AG09309 (cell line): Measurements from ENCODE around the gene KLK6.

Source experiments
- DNase-seq: peaks from one replicate; pipeline ENCODE4 v3.0.0-alpha.2; 2010; ENCODE audit warnings: low read depth
- H3K4me3 ChIP-seq: 2 replicates; pipeline ENCODE4 v1.5.1; 2011; ENCODE audit warnings: mild to moderate bottlenecking, low read depth, low read length, moderate library complexity; ENCODE audit not compliant: control insufficient read depth
- CTCF ChIP-seq: IDR thresholded peaks from 2 replicates; pipeline ENCODE4 v1.5.1; 2011; ENCODE audit warnings: mild to moderate bottlenecking, low read depth, low read length, inconsistent platforms; ENCODE audit not compliant: insufficient read depth, control insufficient read depth; ENCODE audit errors: missing control alignments

The KLK6 gene

GRCh38 chr19:50928831-50929230 lies 40.6 kb downstream of the KLK6 start:
- no peak for DNase-seq
- no peak overlapping the region for H3K4me3 ChIP-seq
- no peak for TF ChIP-seq CTCF

- no peak for TF ChIP-seq CTCF
- H3K4me3 ChIP-seq, result no peak overlapping the region
- no peak for DNase-seq
These were observed 43.2 kb downstream of the KLK6 start for GRCh38 chr19:50926144-50926543.

- TF ChIP-seq CTCF, result no peak
- H3K4me3 ChIP-seq, result no peak overlapping the region
- DNase-seq, result no peak
These were observed 43.7 kb downstream of the KLK6 start for GRCh38 chr19:50925734-50926133.

- DNase-seq, result no peak
- no peak overlapping the region for H3K4me3 ChIP-seq
- no peak for TF ChIP-seq CTCF
These were observed 44.8 kb downstream of the KLK6 start for GRCh38 chr19:50924586-50924985.

GRCh38 chr19:50922317-50922853 lies 47.0 kb downstream of the KLK6 start:
- DNase-seq, result peak; percentile 24
- H3K4me3 ChIP-seq, result no peak overlapping the region
- peak; percentile 91 for TF ChIP-seq CTCF

- no peak overlapping the region for H3K4me3 ChIP-seq
- no peak for DNase-seq
These were observed 47.7 kb downstream of the KLK6 start for GRCh38 chr19:50921426-50922316.

More at GRCh38 chr19:50921426-50922316, 47.7 kb downstream of the KLK6 start:
- no peak for TF ChIP-seq CTCF
